Stimulated activated CD8-positive, alpha-beta memory T cell treated with anti-CD3 and anti-CD28 coated beads, Interleukin-7, amount 100 ng/mL, for 48 hours (primary cell): ENCODE measurements around the gene RBP3.

Experiments used
- DNase-seq, 2 donors: peaks; one replicate each; pipeline ENCODE4 v3.0.0-alpha.2; 2020; ENCODE audit warnings: low read depth in 1 of 2; ENCODE audit errors: extremely low read depth in 1 of 2

RBP3 gene

GRCh38 chr10:47396311-47396717 is 48.2 kb downstream of the RBP3 start:
- DNase-seq: no peak

GRCh38 chr10:47397256-47397655 is 49.1 kb downstream of the RBP3 start:
- no peak for DNase-seq

- DNase-seq: no peak
Measured at GRCh38 chr10:47400251-47400650, 52.1 kb downstream of the RBP3 start.

GRCh38 chr10:47400786-47401185 is 52.6 kb downstream of the RBP3 start:
- DNase-seq: no peak

GRCh38 chr10:47401210-47401609 is 53.0 kb downstream of the RBP3 start:
- DNase-seq: no peak

- DNase-seq: no peak
Measured at GRCh38 chr10:47401874-47402640, 53.9 kb downstream of the RBP3 start.

- no peak for DNase-seq
Measured at GRCh38 chr10:47402641-47403301, 54.6 kb downstream of the RBP3 start.

- no peak for DNase-seq
Measured at GRCh38 chr10:47403446-47404318, 55.5 kb downstream of the RBP3 start.

GRCh38 chr10:47404446-47404845 is 56.3 kb downstream of the RBP3 start:
- no peak for DNase-seq

- no peak for DNase-seq
Measured at GRCh38 chr10:47404937-47405336, 56.8 kb downstream of the RBP3 start.

- DNase-seq: no peak
Measured at GRCh38 chr10:47405857-47406547, 57.8 kb downstream of the RBP3 start.

- no peak for DNase-seq
Measured at GRCh38 chr10:47406548-47406869, 58.3 kb downstream of the RBP3 start.

GRCh38 chr10:47406870-47407691 is 58.9 kb downstream of the RBP3 start:
- DNase-seq: no peak
